ENCODE results near the gene EHHADH.

Gene EHHADH

GRCh38 chr3:185212559-185212958 is 41.3 kb downstream of the EHHADH start:
- Histone ChIP-seq H3K9me2 (replicated peaks; ENCODE audit: low read depth, low read length) (no peaks in the 10 kb centered on the region), H2AFZ (ENCODE audit: low read length) (no peak overlapping the region), H3K9me3 (ENCODE audit: insufficient read depth, low read depth, low read length) (no peaks in the 10 kb centered on the region), H3K4me1 (ENCODE audit: insufficient read depth, low read length, poor library complexity, severe bottlenecking) (no peaks in the 10 kb centered on the region), H3K79me2 (ENCODE audit: insufficient read depth, low read length) (no peaks in the 10 kb centered on the region), H4K20me1 (ENCODE audit: insufficient read depth, low read length, poor library complexity, severe bottlenecking) (no peaks in the 10 kb centered on the region), H3K27me3 (ENCODE audit: insufficient read depth, low read length, poor library complexity, severe bottlenecking) (no peaks in the 10 kb centered on the region), H3K9ac (ENCODE audit: low read depth, low read length, poor library complexity, severe bottlenecking) (no peak overlapping the region), H3K4me3 (ENCODE audit: low read length, poor library complexity, severe bottlenecking) (no peak overlapping the region), H3F3A (ENCODE audit: low read depth) (no peaks in the 10 kb centered on the region), H3K36me3 (ENCODE audit: insufficient read depth, low read length) (no peaks in the 10 kb centered on the region), H3K4me2 (ENCODE audit: low read depth, low read length, poor library complexity, severe bottlenecking) (no peak overlapping the region)
- TF ChIP-seq CTCF (conservative IDR thresholded peaks at IDR 0.05; ENCODE audit: low read length) (no peak), EZH2phosphoT487 (IDR thresholded peaks at IDR 0.05; ENCODE audit: borderline replicate concordance) (no peak)

- H4K20me1 ChIP-seq (ENCODE audit: insufficient read depth, low read length, poor library complexity, severe bottlenecking) = no peaks in the 10 kb centered on the region
- no peaks in the 10 kb centered on the region for H3K4me1 ChIP-seq (ENCODE audit: insufficient read depth, low read length, poor library complexity, severe bottlenecking)
- no peaks in the 10 kb centered on the region for H3F3A ChIP-seq (ENCODE audit: low read depth)
- no peaks in the 10 kb centered on the region for H3K9me3 ChIP-seq (ENCODE audit: insufficient read depth, low read depth, low read length)
- no peak for TF ChIP-seq EZH2phosphoT487 (IDR thresholded peaks at IDR 0.05; ENCODE audit: borderline replicate concordance)
- TF ChIP-seq CTCF (conservative IDR thresholded peaks at IDR 0.05; ENCODE audit: low read length) = no peak
- no peaks in the 10 kb centered on the region for H3K36me3 ChIP-seq (ENCODE audit: insufficient read depth, low read length)
- H3K4me3 ChIP-seq (ENCODE audit: low read length, poor library complexity, severe bottlenecking) = no peak overlapping the region
- no peaks in the 10 kb centered on the region for H3K27me3 ChIP-seq (ENCODE audit: insufficient read depth, low read length, poor library complexity, severe bottlenecking)
- no peak overlapping the region for H3K4me2 ChIP-seq (ENCODE audit: low read depth, low read length, poor library complexity, severe bottlenecking)
- H3K9ac ChIP-seq (ENCODE audit: low read depth, low read length, poor library complexity, severe bottlenecking) = no peak overlapping the region
- H2AFZ ChIP-seq (ENCODE audit: low read length) = no peak overlapping the region
- H3K9me2 ChIP-seq (replicated peaks; ENCODE audit: low read depth, low read length) = no peaks in the 10 kb centered on the region
- no peaks in the 10 kb centered on the region for H3K79me2 ChIP-seq (ENCODE audit: insufficient read depth, low read length)
These were observed 41.8 kb downstream of the EHHADH start for GRCh38 chr3:185212086-185212485.

GRCh38 chr3:185210621-185211142 is 43.2 kb downstream of the EHHADH start:
- H3F3A ChIP-seq (ENCODE audit: low read depth) = no peaks in the 10 kb centered on the region
- no peak overlapping the region for H3K9ac ChIP-seq (ENCODE audit: low read depth, low read length, poor library complexity, severe bottlenecking)
- TF ChIP-seq CTCF (conservative IDR thresholded peaks at IDR 0.05; ENCODE audit: low read length) (no peak), EZH2phosphoT487 (IDR thresholded peaks at IDR 0.05; ENCODE audit: borderline replicate concordance) (no peak)
- H3K4me2 ChIP-seq (ENCODE audit: low read depth, low read length, poor library complexity, severe bottlenecking) = no peak overlapping the region
- no peaks in the 10 kb centered on the region for H4K20me1 ChIP-seq (ENCODE audit: insufficient read depth, low read length, poor library complexity, severe bottlenecking)
- H2AFZ ChIP-seq (ENCODE audit: low read length) = no peak overlapping the region
- H3K9me3 ChIP-seq (ENCODE audit: insufficient read depth, low read depth, low read length) = no peaks in the 10 kb centered on the region
- H3K27me3 ChIP-seq (ENCODE audit: insufficient read depth, low read length, poor library complexity, severe bottlenecking) = no peaks in the 10 kb centered on the region
- H3K79me2 ChIP-seq (ENCODE audit: insufficient read depth, low read length) = no peaks in the 10 kb centered on the region
- H3K36me3 ChIP-seq (ENCODE audit: insufficient read depth, low read length) = no peaks in the 10 kb centered on the region
- H3K9me2 ChIP-seq (replicated peaks; ENCODE audit: low read depth, low read length) = no peaks in the 10 kb centered on the region
- H3K4me3 ChIP-seq (ENCODE audit: low read length, poor library complexity, severe bottlenecking) = no peak overlapping the region
- H3K4me1 ChIP-seq (ENCODE audit: insufficient read depth, low read length, poor library complexity, severe bottlenecking) = no peaks in the 10 kb centered on the region
